ENCODE measurements around the gene CSRP2.
A peak's percentile ranks its signal among the peaks of the same experiment; 100 is the strongest.

CSRP2 gene

DNA sequence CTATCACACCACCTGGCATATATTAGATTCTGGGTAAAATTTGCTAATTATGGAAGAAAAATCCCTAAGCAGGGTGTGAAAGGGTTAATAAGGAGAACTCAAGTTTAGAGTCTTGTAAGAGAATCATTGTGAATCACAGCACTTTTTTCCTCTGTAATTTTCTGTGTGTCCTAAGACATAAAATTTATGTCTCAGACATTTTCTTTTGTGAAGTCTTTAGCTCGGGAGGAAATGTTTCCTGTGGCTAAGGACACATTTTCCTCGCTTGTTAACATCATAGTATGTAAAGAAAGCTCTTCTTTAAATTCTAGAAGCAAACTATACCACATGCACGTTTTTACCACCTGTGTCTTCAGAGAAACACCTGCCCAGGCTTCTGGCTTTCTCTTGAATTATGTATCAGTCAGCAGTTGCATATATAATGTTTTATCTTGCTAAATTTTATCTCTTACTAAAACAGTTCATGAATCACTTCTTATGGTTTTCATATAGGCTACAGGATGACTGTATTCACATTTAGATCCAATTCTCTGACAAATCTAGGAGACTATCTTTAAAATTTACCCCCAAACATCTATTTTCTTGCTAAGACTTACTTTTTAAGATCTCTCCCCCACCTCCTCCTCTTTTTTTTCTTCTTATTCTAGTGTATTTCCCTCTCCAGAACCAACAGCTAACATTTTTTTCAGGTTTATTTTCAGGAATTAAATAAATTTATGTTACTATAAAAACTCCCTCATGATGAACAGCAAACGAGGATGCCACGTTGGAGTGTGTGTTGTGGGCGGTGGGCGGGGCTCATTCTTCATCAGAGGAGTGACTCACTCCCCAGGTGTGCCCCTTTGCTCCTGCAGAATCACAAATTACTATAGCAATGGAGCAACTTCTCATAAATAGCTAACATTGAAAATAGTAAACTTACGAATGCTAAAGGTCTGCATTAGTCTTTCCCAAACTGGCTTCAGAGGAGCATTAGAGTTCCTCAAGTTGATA, 11.6 kb upstream of the CSRP2 start:
- no peak for DNase-seq

- no peak for DNase-seq
Measured at GRCh38 chr12:76888775-76889174, 10.0 kb upstream of the CSRP2 start.

DNA sequence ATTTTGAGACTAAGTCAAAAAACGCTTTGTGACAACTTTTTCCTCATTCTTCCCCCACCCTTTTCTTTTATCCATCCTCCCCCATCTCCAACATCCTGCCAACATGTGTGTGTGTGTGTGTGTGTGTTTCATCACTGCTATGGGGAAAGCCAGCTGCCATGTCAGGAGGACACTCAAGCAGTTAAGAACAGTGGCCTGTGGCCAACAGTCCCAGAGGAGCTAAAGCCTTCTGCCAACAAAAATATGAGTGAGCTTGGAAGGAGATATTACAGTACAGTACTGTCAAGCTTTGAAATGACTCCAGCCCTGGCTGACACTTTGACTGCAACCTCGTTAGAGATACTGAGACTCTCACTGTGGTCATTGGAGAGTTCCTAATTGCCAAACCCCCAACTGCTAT, 5.0 kb upstream of the CSRP2 start:
- DNase-seq = peak; percentile 75

GRCh38 chr12:76883151-76883550, 4.3 kb upstream of the CSRP2 start:
- no peak for DNase-seq

GRCh38 chr12:76882367-76882766, 3.5 kb upstream of the CSRP2 start:
- no peak for DNase-seq

DNA sequence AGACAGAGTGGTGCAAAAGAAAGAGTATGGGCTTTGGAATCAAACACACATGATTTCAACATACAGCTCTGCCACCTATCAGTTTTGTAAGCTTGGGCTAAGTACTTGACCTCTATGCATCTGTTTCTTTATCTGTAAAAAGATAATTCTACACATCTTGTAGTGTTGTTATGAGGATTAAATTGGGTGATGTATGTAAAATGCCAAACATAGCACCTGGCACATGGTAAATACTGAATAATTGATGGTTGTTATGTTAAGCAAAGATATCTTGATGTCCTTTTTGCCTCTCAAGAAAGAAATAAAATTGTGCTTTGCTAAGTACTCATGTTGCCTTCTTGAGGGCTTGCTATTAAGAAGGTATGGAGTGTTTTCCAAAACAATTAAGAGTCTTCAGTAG, 2.3 kb upstream of the CSRP2 start:
- DNase-seq = no peak

GRCh38 chr12:76880519-76881023, 1.8 kb upstream of the CSRP2 start:
- no peak for DNase-seq

GRCh38 chr12:76879710-76880518, 1.1 kb upstream of the CSRP2 start:
- DNase-seq = no peak

DNA sequence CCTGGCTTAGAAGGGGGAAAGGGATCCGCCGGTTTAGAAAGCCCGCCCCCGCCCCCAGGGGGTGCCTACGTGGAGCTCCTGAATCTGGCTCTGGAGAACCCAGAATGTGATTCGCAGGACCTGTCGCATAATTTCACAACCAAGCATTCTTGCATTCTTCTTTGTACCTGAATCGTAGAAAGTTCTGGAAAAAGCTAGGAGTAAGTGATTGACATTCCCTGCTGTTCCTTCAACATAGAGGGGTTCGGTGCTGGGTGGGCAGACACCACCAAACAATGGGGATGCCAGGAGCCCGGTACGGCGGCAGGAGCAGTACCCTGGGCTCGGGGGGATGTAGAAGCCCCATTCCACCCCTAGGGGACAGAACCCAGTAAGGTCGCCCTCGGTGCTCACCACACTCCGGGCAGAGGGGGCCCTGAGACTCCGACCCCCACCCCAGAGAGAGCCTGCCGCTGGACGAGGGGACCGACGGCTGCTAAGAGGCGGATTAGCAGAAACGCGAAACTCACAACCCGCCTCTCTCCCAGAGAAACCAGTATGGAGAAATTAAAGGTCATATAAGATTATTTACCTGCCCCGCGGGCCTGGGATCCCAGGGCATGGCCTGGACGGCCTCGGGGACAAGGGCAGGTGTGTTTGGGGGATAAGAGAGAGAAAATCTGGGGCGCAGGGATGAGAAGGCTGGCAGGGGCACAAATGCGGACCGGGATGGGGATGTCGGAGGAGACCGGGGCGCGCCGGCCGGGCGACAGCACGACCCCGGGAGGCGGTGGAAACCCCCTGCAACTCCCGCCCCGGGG, 520 bp downstream of the CSRP2 start:
- no peak for DNase-seq

DNA sequence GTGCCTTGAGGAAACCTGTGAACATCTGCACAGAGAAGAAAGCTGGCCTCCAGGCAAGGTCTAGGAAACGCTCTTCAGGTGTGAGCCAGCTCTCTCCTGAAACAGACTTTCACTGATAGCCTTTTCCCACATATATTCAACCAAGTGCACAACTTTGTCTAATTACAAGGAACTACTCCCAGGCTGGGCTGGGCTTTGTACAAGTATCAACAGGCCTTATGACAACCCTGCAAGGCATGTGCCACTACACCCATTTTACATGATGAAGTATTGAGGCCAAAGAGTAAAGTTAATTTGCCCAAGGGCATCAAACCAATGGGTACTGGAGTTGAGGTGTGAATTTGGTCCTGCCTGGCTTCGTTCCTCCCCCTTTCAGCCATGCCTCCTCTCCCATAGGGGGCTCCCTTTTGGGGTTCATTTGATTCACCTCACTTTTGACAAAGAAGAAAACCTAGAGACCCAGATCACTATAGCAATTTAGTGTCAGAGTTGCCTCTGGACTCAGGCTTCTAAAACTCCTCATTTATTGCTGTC, 2.1 kb downstream of the CSRP2 start:
- no peak for DNase-seq

- DNase-seq = no peak
Measured at GRCh38 chr12:76874491-76875190, 4.2 kb downstream of the CSRP2 start.

DNA sequence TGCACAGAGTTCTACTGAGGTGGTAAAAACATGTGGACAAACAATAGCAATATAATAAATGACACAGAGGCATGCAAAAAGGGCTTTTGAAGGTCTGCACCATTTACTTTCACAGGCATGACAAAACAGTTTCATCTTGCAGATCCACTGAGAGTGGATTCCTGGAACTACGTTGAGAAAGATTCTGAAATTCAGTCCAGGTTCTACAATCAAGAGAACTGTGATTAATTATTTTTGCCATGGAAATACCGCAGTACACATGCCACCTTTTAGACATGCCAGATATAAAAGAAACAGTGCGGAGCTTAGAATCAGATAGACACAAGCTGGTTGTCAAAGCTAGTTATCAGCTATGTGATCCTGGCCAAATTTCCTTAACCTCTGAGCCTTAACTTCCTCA, 4.8 kb downstream of the CSRP2 start:
- DNase-seq = no peak

- no peak for DNase-seq
Measured at GRCh38 chr12:76872415-76872814, 6.4 kb downstream of the CSRP2 start.

DNA sequence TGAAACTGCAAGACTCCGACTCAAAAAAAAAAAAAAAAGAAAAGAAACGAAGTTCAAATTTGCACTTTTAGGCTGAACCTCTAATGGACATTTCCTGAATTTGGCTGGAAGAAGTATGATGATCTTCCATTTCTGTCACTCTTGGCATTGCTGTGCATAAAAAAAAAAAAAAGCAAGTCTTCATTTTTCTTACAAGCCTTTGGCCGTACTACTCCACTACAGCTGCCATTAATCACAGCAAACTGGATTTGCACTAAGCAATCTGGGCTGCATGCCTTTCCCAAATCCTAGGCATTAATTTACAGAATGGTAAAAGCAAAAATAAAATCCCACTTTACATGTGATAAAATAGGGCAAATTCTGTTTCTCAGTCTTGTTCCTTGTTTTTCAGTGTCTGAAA, 7.1 kb downstream of the CSRP2 start:
- DNase-seq = no peak

DNA sequence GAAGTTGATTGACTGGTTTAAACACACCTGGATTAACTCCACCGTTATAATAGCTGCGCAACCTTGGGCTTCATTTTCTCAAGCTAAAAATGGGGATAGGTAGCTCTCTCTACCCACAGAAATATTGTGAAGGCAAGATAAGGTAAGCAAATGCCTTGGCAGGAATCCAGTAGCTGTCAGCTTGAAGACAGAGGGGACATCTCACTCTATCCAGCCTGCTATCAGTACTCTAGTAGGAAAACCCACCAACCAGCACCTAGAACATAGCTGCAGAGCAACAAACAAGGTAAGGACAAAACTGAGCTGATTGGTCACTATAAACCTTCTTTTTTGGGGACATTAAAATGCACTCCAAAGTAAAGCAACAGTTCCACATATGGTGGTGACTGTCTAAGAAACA, 7.7 kb downstream of the CSRP2 start:
- DNase-seq = no peak

DNA sequence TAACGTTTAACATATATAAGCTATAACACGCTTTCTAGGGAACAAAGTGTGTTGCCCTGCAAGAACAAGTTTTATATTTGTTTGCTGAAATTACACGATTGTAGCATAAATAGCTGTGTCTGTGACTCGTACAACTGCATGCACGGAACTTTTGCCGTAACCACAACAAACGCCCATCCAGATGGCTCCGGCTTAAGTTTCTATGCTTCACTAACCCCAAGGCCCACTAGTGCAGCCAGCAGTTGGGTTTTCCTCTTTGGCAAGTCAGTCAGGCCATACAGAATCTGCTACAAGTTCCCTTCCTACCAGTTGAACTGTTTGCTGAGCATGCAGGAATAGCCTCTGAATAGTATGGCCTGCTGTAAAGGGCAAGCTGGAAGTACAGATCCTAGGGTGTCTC, 12.1 kb downstream of the CSRP2 start:
- no peak for DNase-seq

GRCh38 chr12:76866151-76866567, 12.7 kb downstream of the CSRP2 start:
- DNase-seq = no peak

DNA sequence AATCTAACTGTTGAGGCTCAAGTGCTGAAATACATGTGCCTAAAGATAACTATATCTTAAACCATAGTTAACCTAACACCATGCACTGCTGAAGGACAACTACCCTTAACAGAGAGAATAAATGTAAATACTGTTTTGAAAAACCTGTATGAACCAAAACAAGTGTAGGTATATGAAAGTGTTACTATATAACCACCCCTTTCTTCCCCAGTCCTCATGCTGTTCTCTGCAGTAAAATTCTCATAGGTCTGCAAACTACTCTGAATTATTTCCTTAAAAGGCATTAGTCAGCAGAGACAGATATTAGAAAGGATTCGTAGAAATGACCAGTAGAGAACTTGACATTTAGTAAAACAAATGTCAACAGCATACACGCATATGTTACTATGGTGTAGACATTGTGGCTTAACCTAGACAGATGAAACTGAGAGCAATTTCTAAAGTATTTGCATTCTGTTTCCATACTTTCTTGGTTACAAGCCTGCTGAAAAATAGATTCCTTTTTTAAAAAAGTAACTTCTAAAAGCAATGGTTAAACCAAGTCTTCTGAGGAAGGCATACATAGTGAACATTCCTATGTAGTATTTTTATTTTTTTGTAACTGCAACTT, 13.9 kb downstream of the CSRP2 start:
- DNase-seq = no peak

- DNase-seq = no peak
Measured at GRCh38 chr12:76863837-76864236, 15.0 kb downstream of the CSRP2 start.

DNA sequence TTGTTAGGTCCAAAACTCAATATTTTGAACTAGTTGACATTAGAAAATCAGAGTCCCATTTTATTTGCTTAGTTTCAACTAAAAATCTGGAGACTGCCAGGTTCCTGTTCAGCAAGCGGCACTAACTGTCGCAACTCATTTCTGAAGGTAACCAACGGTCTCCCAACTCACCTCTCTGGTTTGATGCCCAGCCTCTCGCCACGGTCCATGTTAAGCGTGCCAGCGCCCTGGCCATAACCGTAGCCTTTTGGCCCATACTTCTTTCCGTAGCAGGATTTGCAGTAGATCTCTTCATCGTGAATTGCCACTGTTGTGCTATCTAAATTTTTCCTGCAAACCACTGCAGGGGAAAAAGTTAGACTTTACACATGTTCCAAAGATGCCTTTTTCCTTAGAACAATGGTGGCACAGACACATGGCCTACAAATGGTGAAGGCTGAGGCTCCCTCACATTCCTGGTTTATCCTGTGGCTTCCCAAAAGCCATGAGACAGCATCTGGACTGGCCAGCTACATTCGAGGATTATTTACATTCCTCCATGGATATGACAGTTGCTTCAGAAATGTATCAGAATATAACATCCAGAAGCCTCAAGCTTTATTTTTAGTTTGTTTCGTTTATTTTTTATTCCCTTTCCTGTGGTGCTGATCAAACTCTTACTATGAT, 15.7 kb downstream of the CSRP2 start:
- no peak for DNase-seq

- DNase-seq = no peak
Measured at GRCh38 chr12:76860256-76860655, 18.6 kb downstream of the CSRP2 start.
